H1 (cell line): ENCODE data around the gene C6orf58.

ENCODE experiments used
- BRCA1 ChIP-seq: IDR thresholded peaks from 2 replicates; pipeline ENCODE4 v1.6.1; 2012; ENCODE audit warnings: low read depth, low read length, improper control_type of control experiment
- HDAC6 ChIP-seq: IDR thresholded peaks from one replicate; pipeline ENCODE4 v1.7.1; 2012; ENCODE audit warnings: low read depth, mild to moderate bottlenecking, inconsistent platforms, low read length, moderate library complexity
- POLR2A ChIP-seq, 2 experiments: IDR thresholded peaks; 1 replicate in 1 of 2; 2 replicates in 1 of 2; pipeline ENCODE4 v1.6.1; 2011; ENCODE audit warnings: low read depth in 2 of 2, low read length in 2 of 2, mild to moderate bottlenecking in 2 of 2; ENCODE audit errors: control extremely low read depth in 1 of 2
- TF ChIP-seq, protein P1 (sequence below), 3 experiments: IDR thresholded peaks; 1 replicate in 2 of 3; 2 replicates in 1 of 3; pipeline versions ENCODE4 v1.5.1 to v1.6.1; 2011; ENCODE audit warnings: low read length in 3 of 3, mild to moderate bottlenecking in 3 of 3, inconsistent platforms in 2 of 3, low read depth in 1 of 3, moderate library complexity in 1 of 3; ENCODE audit not compliant: insufficient read depth in 1 of 3; ENCODE audit errors: control extremely low read depth in 1 of 3

DNA sequence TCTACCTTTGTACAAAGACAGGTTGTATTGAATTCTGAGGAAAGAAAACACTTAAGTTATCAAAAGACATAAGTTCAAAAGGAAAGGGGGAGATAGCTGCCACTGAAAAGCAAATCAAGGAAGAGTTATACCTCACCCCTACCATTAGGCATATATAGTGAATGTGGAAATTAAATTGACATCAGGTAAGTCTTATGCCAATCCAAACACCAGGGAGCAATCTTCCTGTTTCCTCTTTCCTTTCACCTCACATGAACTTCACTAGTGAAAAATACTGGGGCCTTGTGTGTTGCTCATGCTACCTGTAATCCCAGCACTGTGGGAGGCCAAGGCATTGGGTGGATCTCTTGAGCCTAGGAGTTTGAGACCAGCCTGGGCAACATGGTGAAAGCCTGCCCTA, 10.9 kb upstream of the C6orf58 start:
- TF ChIP-seq, protein P1, sequence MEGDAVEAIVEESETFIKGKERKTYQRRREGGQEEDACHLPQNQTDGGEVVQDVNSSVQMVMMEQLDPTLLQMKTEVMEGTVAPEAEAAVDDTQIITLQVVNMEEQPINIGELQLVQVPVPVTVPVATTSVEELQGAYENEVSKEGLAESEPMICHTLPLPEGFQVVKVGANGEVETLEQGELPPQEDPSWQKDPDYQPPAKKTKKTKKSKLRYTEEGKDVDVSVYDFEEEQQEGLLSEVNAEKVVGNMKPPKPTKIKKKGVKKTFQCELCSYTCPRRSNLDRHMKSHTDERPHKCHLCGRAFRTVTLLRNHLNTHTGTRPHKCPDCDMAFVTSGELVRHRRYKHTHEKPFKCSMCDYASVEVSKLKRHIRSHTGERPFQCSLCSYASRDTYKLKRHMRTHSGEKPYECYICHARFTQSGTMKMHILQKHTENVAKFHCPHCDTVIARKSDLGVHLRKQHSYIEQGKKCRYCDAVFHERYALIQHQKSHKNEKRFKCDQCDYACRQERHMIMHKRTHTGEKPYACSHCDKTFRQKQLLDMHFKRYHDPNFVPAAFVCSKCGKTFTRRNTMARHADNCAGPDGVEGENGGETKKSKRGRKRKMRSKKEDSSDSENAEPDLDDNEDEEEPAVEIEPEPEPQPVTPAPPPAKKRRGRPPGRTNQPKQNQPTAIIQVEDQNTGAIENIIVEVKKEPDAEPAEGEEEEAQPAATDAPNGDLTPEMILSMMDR (IDR thresholded peaks at IDR 0.05; ENCODE audit: control extremely low read depth in 1 of 3, insufficient read depth in 1 of 3, low read depth in 1 of 3, low read length in 3 of 3): no peak
- TF ChIP-seq POLR2A (IDR thresholded peaks at IDR 0.05; ENCODE audit: control extremely low read depth in 1 of 2, low read depth in 2 of 2, low read length in 2 of 2) (no peak), BRCA1 (no peak), HDAC6 (no peak)
